Measurements from ENCODE around the gene ZBTB4. TPM values are rescaled to one million over a fixed set of nuclear protein-coding genes. Genes with fewer than 3 reads are reported as not detected.

Gene ZBTB4
- total RNA-seq, 2 donors from 2014 or later, result 44.9 to 49.5 TPM

DNA sequence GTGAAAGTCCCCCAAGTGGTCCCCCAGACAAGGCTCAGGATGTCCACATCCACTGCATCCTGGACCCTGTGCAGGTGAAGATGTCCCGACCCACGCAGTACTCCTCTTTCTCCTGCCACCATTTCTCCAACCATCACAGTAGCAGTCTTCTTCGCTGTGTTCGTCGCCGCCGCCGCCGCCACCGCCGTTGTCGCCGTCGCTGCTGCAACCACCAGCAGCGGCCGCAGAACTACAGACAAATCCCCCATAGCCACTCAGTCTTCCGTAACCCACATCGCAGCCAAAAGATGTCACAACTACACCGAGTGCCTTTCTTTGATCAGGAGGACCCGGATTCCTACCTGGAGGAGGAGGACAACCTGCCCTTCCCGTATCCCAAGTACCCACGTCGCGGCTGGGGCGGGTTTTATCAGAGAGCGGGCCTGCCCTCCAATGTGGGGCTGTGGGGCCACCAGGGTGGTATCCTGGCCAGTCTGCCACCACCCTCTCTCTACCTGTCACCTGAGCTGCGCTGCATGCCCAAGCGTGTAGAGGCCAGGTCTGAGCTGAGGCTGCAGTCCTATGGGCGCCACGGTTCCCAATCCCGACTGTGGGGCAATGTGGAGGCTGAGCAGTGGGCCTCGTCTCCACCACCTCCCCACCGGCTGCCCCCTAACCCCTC lies 53.1 kb downstream of the ZBTB4 start:
- H3K27me3 Mint-ChIP-seq, result no peaks in the 10 kb centered on the region
- no peaks in the 10 kb centered on the region for H3K4me1 Mint-ChIP-seq
- H3K4me3 Mint-ChIP-seq, result no peak overlapping the region
- ATAC-seq, result no peak
- DNase-seq, result no peak
- no peaks in the 10 kb centered on the region for H3K9me3 ChIP-seq (ENCODE audit: control insufficient read depth, low read length, poor library complexity, severe bottlenecking)
- H3K36me3 Mint-ChIP-seq (ENCODE audit: low read depth), result no peaks in the 10 kb centered on the region
- H3K27ac Mint-ChIP-seq, result no peak overlapping the region

DNA sequence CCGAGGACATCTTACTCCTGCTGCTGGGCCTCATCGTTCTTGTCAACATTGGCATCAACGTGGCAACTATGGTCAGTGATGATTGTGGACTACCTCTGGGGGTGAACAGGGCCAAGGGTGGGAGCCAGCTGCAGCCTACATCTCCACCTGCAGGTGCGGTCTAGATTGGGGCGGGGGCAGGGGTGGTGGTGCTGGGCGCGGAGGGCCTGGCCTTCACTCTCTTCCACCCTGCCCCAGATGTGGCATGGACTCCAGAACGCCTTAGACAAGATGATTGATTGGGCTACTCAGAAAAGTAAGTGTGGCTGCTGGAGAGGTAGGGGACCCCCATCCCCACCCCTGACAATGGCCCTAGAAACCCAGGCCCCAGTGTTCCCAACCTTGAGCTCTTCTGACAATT lies 53.7 kb downstream of the ZBTB4 start:
- no peaks in the 10 kb centered on the region for H3K9me3 ChIP-seq (ENCODE audit: control insufficient read depth, low read length, poor library complexity, severe bottlenecking)
- no peaks in the 10 kb centered on the region for H3K36me3 Mint-ChIP-seq (ENCODE audit: low read depth)
- no peak for DNase-seq
- H3K4me3 Mint-ChIP-seq, result no peak overlapping the region
- H3K27ac Mint-ChIP-seq, result no peak overlapping the region
- no peaks in the 10 kb centered on the region for H3K27me3 Mint-ChIP-seq
- ATAC-seq, result no peak
- H3K4me1 Mint-ChIP-seq, result no peaks in the 10 kb centered on the region

DNA sequence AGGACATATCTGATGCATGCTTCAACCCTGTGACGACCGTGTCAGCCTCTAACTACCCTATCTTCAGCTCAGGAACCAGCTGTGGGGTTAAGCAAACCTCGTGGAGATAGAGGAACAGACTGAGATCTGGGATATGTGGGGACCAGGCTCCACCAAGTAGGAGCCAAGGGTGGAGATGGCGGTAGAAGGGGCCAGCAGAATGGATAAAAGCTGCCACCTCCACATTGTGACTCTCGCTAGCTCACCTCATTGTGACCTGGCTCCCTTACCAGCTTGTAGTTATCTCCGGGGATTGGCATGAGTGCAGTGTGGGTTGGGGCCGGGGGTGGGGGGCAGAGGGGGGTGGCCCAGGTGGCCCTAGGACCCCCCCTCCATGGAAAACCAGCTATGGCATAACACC lies 54.1 kb downstream of the ZBTB4 start, which contains the start of gene SPEM2:
Gene SPEM2, plus strand, starts transcription at position 301 of the 400 bp plus-strand sequence. Its CDS starts 73 bp downstream, at position 374.
- no peak for ATAC-seq
- Mint-ChIP-seq H3K4me1 (no peaks in the 10 kb centered on the region), H3K27me3 (no peaks in the 10 kb centered on the region), H3K4me3 (no peak within 1 kb of the TSS), H3K27ac (no peak within 1 kb of the TSS), H3K36me3 (ENCODE audit: low read depth) (no peaks in the 10 kb centered on the region)
- H3K9me3 ChIP-seq (ENCODE audit: control insufficient read depth, low read length, poor library complexity, severe bottlenecking), result no peaks in the 10 kb centered on the region
- DNase-seq, result no peak

DNA sequence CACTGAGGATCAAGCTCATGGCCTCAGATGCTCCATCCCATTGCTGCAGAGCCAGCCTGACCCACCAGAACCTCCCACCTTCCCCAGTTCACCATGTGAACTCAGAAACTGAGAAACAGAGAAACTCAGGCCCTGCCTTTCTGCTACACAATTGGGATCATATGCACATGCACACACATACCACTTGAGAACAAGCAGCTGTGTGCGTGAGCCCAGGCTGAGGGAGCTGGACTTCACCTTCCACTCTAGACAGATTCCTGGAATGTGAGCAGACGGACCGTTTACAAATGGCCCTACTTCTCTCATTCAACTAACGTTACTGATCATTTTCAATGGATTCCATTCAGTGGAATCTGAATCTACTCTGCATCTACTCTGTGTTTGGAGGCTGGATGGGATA lies 55.8 kb downstream of the ZBTB4 start:
- DNase-seq, result no peak
- no peak overlapping the region for H3K4me3 Mint-ChIP-seq
- H3K9me3 ChIP-seq (ENCODE audit: control insufficient read depth, low read length, poor library complexity, severe bottlenecking), result no peaks in the 10 kb centered on the region
- ATAC-seq, result no peak
- peaks cover 4% of the 10 kb centered on the region for H3K4me1 Mint-ChIP-seq
- peaks cover 6% of the 10 kb centered on the region for H3K27me3 Mint-ChIP-seq
- no peaks in the 10 kb centered on the region for H3K36me3 Mint-ChIP-seq (ENCODE audit: low read depth)
- no peak overlapping the region for H3K27ac Mint-ChIP-seq

DNA sequence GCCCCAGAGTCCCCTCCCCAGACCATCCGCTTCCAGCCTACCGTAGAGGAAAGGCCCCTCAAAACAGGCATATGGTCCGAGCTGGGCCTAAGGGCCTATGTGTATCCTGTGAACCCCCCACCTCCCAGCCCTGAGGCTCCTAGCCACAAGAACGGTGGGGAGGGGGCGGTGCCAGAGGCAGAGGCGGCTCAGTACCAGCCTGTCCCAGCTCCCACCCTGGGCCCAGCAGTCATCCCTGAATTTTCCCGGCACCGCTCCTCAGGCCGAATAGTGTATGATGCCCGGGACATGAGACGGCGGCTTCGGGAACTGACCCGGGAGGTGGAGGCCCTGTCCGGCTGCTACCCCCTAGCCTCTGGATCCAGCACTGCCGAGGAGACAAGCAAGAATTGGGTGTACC lies 58.2 kb downstream of the ZBTB4 start:
- Mint-ChIP-seq H3K27ac (no peak overlapping the region), H3K36me3 (ENCODE audit: low read depth) (no peaks in the 10 kb centered on the region), H3K4me1 (peaks cover 6% of the 10 kb centered on the region), H3K27me3 (peaks cover 6% of the 10 kb centered on the region), H3K4me3 (no peak overlapping the region)
- H3K9me3 ChIP-seq (ENCODE audit: control insufficient read depth, low read length, poor library complexity, severe bottlenecking), result no peaks in the 10 kb centered on the region
- no peak for DNase-seq
- no peak for ATAC-seq

DNA sequence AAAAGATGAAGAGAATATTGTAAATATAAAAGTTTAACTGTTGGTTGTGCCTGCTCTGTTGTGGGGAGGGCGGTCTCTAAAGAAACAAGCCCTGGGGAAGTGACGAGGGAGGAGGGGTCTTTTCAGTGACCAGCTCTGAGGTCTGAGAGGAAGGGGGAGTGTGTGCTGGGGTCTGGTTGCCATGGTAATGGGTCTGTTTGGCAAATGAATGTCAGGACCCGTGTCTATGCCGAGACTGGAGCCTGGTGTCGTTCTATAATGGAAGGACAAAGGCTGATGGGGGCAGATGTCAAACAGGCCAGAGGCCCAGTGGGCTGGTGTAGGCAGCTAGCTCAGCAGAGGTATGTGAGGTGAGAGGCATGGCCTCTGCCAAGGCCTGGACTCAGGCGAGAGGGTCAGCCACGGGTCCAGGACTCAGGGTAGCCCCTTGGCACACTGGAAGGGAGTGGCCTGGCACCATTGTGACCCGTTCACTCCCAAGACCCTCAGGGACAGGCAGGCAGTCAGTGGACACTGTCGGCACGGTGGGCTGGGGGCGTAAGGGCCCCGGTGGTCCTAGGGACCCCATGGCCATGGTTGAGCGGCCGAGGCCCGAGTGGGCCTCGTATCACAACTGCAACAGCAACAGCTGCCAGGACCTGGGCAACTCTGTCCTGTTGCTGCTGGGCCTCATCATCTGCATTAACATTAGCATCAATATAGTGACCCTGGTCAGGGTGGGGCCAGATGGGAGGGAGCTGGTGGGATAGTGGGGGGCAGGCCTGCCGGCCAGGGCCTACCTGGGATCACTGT lies 59.4 kb downstream of the ZBTB4 start, which contains the start of gene SPEM1:
Gene SPEM1, plus strand, starts transcription at position 506 of the 792 bp plus-strand sequence. Its CDS starts 61 bp downstream, at position 567.
- Mint-ChIP-seq H3K36me3 (ENCODE audit: low read depth) (no peaks in the 10 kb centered on the region), H3K27ac (no peak within 1 kb of the TSS), H3K27me3 (peaks cover 6% of the 10 kb centered on the region), H3K4me1 (peaks cover 6% of the 10 kb centered on the region), H3K4me3 (no peak within 1 kb of the TSS)
- no peak for ATAC-seq
- no peaks in the 10 kb centered on the region for H3K9me3 ChIP-seq (ENCODE audit: control insufficient read depth, low read length, poor library complexity, severe bottlenecking)
- no peak for DNase-seq

DNA sequence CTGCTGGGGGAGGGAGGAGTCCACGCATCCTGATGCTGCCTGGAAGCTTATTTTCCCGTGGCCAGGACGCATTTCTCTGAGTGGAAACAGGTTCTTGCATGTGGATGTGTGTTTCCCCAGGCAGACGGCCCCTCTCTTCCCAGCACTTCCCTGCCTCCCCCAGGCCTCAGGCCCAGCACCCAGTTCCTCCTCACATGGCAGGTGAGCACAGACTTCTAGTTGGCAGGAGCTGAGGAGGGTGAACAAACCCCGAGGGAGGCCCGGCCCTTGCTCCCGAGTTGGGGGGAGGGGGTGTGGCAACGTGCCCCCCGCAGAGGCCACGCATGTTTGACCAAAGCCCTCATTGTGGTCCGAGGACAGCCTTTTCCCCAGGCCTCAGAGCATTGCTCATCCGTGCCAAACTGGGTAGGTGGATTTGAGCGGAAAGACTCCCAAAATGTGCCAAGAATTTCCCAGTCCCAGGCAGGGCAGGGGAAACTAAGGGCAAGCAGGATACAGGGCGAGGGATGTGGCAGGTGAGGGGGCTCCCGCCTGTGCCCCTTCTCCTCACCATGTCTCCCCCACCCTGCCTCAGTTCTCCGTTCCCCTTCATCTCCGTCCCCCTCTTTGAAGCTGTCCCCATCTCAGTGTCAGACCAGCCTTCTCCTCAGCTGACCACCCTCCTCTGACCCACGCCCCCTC lies 60.8 kb downstream of the ZBTB4 start:
- ATAC-seq, result no peak
- no peaks in the 10 kb centered on the region for H3K9me3 ChIP-seq (ENCODE audit: control insufficient read depth, low read length, poor library complexity, severe bottlenecking)
- Mint-ChIP-seq H3K4me1 (peaks cover 6% of the 10 kb centered on the region), H3K27ac (no peak overlapping the region), H3K4me3 (no peak overlapping the region), H3K27me3 (peaks cover 6% of the 10 kb centered on the region), H3K36me3 (ENCODE audit: low read depth) (no peaks in the 10 kb centered on the region)
- DNase-seq, result no peak

DNA sequence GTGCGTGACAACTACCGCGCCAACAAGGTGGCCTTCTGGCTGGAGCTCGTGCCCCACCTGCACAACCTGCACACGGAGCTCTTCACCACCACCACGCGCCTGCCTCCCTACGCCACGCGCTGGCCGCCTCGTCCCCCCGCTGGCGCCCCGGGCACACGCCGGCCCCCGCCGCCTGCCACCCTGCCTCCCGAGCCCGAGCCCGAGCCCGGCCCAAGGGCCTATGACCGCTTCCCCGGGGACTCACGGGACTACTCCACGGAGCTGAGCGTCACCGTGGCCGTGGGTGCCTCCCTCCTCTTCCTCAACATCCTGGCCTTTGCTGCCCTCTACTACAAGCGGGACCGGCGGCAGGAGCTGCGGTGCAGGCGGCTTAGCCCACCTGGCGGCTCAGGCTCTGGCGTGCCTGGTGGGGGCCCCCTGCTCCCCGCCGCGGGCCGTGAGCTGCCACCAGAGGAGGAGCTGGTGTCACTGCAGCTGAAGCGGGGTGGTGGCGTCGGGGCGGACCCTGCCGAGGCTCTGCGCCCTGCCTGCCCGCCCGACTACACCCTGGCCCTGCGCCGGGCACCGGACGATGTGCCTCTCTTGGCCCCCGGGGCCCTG lies 62.3 kb downstream of the ZBTB4 start:
- Mint-ChIP-seq H3K4me1 (peaks cover 9% of the 10 kb centered on the region), H3K27me3 (peaks cover 6% of the 10 kb centered on the region), H3K27ac (no peak overlapping the region), H3K36me3 (ENCODE audit: low read depth) (no peaks in the 10 kb centered on the region), H3K4me3 (no peak overlapping the region)
- no peaks in the 10 kb centered on the region for H3K9me3 ChIP-seq (ENCODE audit: control insufficient read depth, low read length, poor library complexity, severe bottlenecking)
- ATAC-seq (no peak), DNase-seq (no peak)

DNA sequence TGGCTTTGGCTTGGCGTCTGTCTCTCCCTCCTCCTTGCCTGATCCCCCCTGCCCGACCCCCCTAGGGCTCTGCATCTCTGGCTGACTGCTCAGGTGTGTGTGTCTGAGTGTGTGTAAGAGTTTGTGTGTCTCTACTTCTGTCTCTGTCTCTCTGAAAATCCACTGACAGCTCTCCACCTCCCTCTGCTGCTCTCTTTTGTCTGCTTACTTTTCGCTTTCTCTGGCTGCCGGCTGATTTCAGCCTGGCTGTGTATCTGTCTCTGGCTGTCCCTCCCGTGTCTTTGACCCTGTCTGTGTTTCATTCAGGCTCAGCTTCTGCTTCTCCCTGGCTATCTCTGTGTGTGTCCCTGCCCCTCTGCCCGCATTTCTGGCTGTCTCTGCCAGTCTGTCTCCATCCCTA lies 63.1 kb downstream of the ZBTB4 start:
- DNase-seq (no peak), ATAC-seq (no peak)
- H3K4me1 Mint-ChIP-seq, result peaks cover 9% of the 10 kb centered on the region

DNA sequence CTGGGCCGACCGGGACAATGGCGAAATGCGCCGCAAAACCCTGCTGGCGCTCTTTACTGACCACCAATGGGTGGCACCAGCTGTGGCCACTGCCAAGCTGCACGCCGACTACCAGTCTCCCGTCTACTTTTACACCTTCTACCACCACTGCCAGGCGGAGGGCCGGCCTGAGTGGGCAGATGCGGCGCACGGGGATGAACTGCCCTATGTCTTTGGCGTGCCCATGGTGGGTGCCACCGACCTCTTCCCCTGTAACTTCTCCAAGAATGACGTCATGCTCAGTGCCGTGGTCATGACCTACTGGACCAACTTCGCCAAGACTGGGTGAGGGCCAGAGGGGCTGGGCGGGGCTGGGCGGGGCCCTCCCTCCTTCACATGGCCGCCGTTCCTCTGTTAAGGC lies 63.6 kb downstream of the ZBTB4 start:
- H3K36me3 Mint-ChIP-seq (ENCODE audit: low read depth), result no peaks in the 10 kb centered on the region
- peaks cover 9% of the 10 kb centered on the region for H3K4me1 Mint-ChIP-seq
- H3K27ac Mint-ChIP-seq, result no peak overlapping the region
- ATAC-seq (no peak), DNase-seq (no peak)
- peaks cover 6% of the 10 kb centered on the region for H3K27me3 Mint-ChIP-seq
- H3K4me3 Mint-ChIP-seq, result no peak overlapping the region
- H3K9me3 ChIP-seq (ENCODE audit: control insufficient read depth, low read length, poor library complexity, severe bottlenecking), result no peaks in the 10 kb centered on the region

More for the DNA sequence above, 63.1 kb downstream of the ZBTB4 start:
- no peaks in the 10 kb centered on the region for H3K9me3 ChIP-seq (ENCODE audit: control insufficient read depth, low read length, poor library complexity, severe bottlenecking)
- no peak overlapping the region for H3K27ac Mint-ChIP-seq
- no peaks in the 10 kb centered on the region for H3K36me3 Mint-ChIP-seq (ENCODE audit: low read depth)
- peaks cover 6% of the 10 kb centered on the region for H3K27me3 Mint-ChIP-seq
- H3K4me3 Mint-ChIP-seq, result no peak overlapping the region

DNA sequence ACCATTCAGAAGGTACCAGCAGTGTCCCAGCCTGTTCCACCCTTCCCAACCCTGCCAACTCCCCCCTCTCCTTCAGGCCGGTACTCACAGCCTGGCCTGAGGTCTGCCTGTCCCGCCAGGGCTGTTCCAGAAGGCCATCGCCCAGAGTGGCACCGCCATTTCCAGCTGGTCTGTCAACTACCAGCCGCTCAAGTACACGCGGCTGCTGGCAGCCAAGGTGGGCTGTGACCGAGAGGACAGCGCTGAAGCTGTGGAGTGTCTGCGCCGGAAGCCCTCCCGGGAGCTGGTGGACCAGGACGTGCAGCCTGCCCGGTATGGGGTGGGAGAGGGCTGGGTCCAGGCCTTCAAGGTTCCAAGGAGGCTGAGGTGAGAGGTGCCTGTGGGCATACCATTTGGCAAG lies 64.6 kb downstream of the ZBTB4 start:
- no peak for ATAC-seq
- no peaks in the 10 kb centered on the region for H3K36me3 Mint-ChIP-seq (ENCODE audit: low read depth)
- no peak overlapping the region for H3K4me3 Mint-ChIP-seq
- H3K27ac Mint-ChIP-seq, result no peak overlapping the region
- H3K4me1 Mint-ChIP-seq, result peaks cover 12% of the 10 kb centered on the region
- H3K27me3 Mint-ChIP-seq, result peaks cover 6% of the 10 kb centered on the region
- no peak for DNase-seq
- no peaks in the 10 kb centered on the region for H3K9me3 ChIP-seq (ENCODE audit: control insufficient read depth, low read length, poor library complexity, severe bottlenecking)

DNA sequence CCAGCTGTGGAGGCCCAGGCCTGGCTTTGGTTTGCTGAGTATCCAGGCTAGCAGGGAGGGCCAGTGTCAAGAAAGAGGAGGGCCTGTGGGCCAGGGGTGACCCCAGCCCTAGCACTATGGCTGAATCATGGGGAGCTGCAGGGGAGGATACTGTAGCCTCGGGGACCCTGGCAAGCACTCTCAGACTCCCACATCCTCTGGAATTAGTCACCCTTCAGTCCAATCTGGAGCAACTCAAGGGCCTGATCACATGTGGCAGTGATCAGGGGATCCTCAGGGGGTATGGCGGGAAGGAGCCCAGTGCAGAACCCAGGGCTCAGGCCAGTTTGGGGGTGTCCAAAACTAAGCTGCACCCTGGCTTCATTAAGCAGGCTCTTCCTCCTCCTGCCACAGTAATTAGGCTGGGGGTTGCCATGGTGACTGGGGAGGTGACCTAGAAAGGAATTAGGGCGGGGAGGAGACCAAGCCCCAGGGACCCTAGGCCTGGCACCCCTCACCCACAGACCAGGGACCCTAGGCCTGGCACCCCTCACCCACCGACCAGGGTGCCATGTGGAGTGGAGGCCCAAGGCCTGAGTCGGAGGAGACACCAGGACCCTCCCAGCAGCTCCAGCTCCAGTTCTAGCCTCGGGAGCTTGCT lies 66.0 kb downstream of the ZBTB4 start:
- Mint-ChIP-seq H3K4me3 (no peak overlapping the region), H3K27ac (no peak overlapping the region), H3K27me3 (no peaks in the 10 kb centered on the region), H3K4me1 (peaks cover 11% of the 10 kb centered on the region), H3K36me3 (ENCODE audit: low read depth) (no peaks in the 10 kb centered on the region)
- no peaks in the 10 kb centered on the region for H3K9me3 ChIP-seq (ENCODE audit: control insufficient read depth, low read length, poor library complexity, severe bottlenecking)
- ATAC-seq (no peak), DNase-seq (no peak)

DNA sequence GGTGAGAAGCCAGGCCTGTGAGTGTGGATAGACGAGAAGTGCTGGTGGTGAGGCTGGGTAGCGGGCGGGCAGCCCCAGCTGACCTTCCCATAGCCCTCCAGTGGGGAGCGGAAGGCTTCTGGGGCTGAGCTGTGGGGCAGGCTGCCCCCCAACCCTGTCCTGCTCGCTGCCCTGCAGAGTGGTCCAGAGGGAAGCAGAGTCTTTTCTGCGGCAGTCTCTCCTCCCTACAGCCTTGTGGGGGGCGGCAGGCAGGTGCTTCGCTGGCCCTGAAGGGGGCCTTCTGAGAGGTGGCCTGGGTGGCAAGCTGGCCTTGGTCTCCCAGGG lies 68.0 kb downstream of the ZBTB4 start:
- H3K4me1 Mint-ChIP-seq, result peaks cover 13% of the 10 kb centered on the region
- H3K9me3 ChIP-seq (ENCODE audit: control insufficient read depth, low read length, poor library complexity, severe bottlenecking), result no peaks in the 10 kb centered on the region
- H3K27me3 Mint-ChIP-seq, result no peaks in the 10 kb centered on the region
- no peak overlapping the region for H3K4me3 Mint-ChIP-seq
- ATAC-seq, result no peak
- no peaks in the 10 kb centered on the region for H3K36me3 Mint-ChIP-seq (ENCODE audit: low read depth)
- H3K27ac Mint-ChIP-seq, result no peak overlapping the region
- DNase-seq, result no peak
